ENCODE results near the gene ATG13.

Gene ATG13

GRCh38 chr11:46628961-46629360 lies 11.6 kb downstream of the ATG13 start:
- Histone ChIP-seq H3K9me3 (ENCODE audit: severe bottlenecking) (no peaks in the 10 kb centered on the region), H3K27me3 (ENCODE audit: insufficient read depth, poor library complexity, severe bottlenecking) (no peaks in the 10 kb centered on the region), H3K27ac (ENCODE audit: poor library complexity, severe bottlenecking) (no peak overlapping the region), H3K4me1 (ENCODE audit: insufficient read depth, poor library complexity, severe bottlenecking) (no peaks in the 10 kb centered on the region), H3K36me3 (ENCODE audit: low read depth) (peaks cover 53% of the 10 kb centered on the region), H3K4me3 (ENCODE audit: severe bottlenecking) (no peak overlapping the region)
- no peak for ATAC-seq (ENCODE audit: low read depth)
- DNase-seq (ENCODE audit: low spot score), result no peak
- TF ChIP-seq, protein P1, sequence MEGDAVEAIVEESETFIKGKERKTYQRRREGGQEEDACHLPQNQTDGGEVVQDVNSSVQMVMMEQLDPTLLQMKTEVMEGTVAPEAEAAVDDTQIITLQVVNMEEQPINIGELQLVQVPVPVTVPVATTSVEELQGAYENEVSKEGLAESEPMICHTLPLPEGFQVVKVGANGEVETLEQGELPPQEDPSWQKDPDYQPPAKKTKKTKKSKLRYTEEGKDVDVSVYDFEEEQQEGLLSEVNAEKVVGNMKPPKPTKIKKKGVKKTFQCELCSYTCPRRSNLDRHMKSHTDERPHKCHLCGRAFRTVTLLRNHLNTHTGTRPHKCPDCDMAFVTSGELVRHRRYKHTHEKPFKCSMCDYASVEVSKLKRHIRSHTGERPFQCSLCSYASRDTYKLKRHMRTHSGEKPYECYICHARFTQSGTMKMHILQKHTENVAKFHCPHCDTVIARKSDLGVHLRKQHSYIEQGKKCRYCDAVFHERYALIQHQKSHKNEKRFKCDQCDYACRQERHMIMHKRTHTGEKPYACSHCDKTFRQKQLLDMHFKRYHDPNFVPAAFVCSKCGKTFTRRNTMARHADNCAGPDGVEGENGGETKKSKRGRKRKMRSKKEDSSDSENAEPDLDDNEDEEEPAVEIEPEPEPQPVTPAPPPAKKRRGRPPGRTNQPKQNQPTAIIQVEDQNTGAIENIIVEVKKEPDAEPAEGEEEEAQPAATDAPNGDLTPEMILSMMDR (IDR thresholded peaks at IDR 0.05; ENCODE audit: poor library complexity, severe bottlenecking), result no peak

DNA sequence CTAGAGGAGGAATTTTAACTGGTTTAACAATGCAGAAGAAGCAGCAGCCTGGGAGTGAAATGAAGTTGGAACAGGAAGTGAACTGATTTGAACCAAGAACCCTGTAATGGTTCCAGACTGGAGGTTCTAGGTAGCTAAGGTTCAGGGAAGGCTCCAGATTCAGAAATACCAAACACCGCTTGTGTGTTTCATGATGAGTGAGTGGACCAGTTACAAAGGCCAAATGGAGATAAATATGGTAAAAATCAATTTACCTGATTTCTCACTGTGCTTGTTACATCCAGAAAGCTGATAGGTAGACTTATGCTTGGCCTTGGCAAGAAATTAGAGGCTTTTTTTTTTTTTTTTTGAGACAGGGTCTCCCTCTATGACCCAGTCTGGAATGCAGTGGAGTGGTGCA lies 12.9 kb downstream of the ATG13 start:
- Histone ChIP-seq H3K27me3 (ENCODE audit: insufficient read depth, poor library complexity, severe bottlenecking) (no peaks in the 10 kb centered on the region), H3K4me1 (ENCODE audit: insufficient read depth, poor library complexity, severe bottlenecking) (no peaks in the 10 kb centered on the region), H3K27ac (ENCODE audit: poor library complexity, severe bottlenecking) (no peak overlapping the region), H3K36me3 (ENCODE audit: low read depth) (peaks cover 44% of the 10 kb centered on the region), H3K9me3 (ENCODE audit: severe bottlenecking) (no peaks in the 10 kb centered on the region), H3K4me3 (ENCODE audit: severe bottlenecking) (no peak overlapping the region)
- TF ChIP-seq, protein P1 (IDR thresholded peaks at IDR 0.05; ENCODE audit: poor library complexity, severe bottlenecking), result no peak
- ATAC-seq (ENCODE audit: low read depth), result no peak
- no peak for DNase-seq (ENCODE audit: low spot score)

- no peaks in the 10 kb centered on the region for H3K27me3 ChIP-seq (ENCODE audit: insufficient read depth, poor library complexity, severe bottlenecking)
- TF ChIP-seq, protein P1 (IDR thresholded peaks at IDR 0.05; ENCODE audit: poor library complexity, severe bottlenecking), result no peak
- no peaks in the 10 kb centered on the region for H3K9me3 ChIP-seq (ENCODE audit: severe bottlenecking)
- H3K4me3 ChIP-seq (ENCODE audit: severe bottlenecking), result no peak overlapping the region
- H3K36me3 ChIP-seq (ENCODE audit: low read depth), result peaks cover 29% of the 10 kb centered on the region
- H3K27ac ChIP-seq (ENCODE audit: poor library complexity, severe bottlenecking), result no peak overlapping the region
- H3K4me1 ChIP-seq (ENCODE audit: insufficient read depth, poor library complexity, severe bottlenecking), result no peaks in the 10 kb centered on the region
- no peak for ATAC-seq (ENCODE audit: low read depth)
- no peak for DNase-seq (ENCODE audit: low spot score)
Measured at GRCh38 chr11:46631676-46632075, 14.3 kb downstream of the ATG13 start.

GRCh38 chr11:46632502-46632901 lies 15.1 kb downstream of the ATG13 start:
- Histone ChIP-seq H3K9me3 (ENCODE audit: severe bottlenecking) (no peaks in the 10 kb centered on the region), H3K27me3 (ENCODE audit: insufficient read depth, poor library complexity, severe bottlenecking) (no peaks in the 10 kb centered on the region), H3K36me3 (ENCODE audit: low read depth) (peaks cover 24% of the 10 kb centered on the region), H3K4me1 (ENCODE audit: insufficient read depth, poor library complexity, severe bottlenecking) (no peaks in the 10 kb centered on the region), H3K27ac (ENCODE audit: poor library complexity, severe bottlenecking) (no peak overlapping the region), H3K4me3 (ENCODE audit: severe bottlenecking) (no peak overlapping the region)
- ATAC-seq (ENCODE audit: low read depth) (no peak), DNase-seq (ENCODE audit: low spot score) (no peak)
- TF ChIP-seq, protein P1 (IDR thresholded peaks at IDR 0.05; ENCODE audit: poor library complexity, severe bottlenecking), result no peak

GRCh38 chr11:46633291-46634217 lies 16.2 kb downstream of the ATG13 start:
- DNase-seq (ENCODE audit: low spot score), result no peak
- no peaks in the 10 kb centered on the region for H3K9me3 ChIP-seq (ENCODE audit: severe bottlenecking)
- peaks cover 29% of the 10 kb centered on the region for H3K36me3 ChIP-seq (ENCODE audit: low read depth)
- H3K27ac ChIP-seq (ENCODE audit: poor library complexity, severe bottlenecking), result no peak overlapping the region
- TF ChIP-seq, protein P1 (IDR thresholded peaks at IDR 0.05; ENCODE audit: poor library complexity, severe bottlenecking), result no peak
- ATAC-seq (ENCODE audit: low read depth), result no peak
- no peaks in the 10 kb centered on the region for H3K27me3 ChIP-seq (ENCODE audit: insufficient read depth, poor library complexity, severe bottlenecking)
- no peak overlapping the region for H3K4me3 ChIP-seq (ENCODE audit: severe bottlenecking)
- H3K4me1 ChIP-seq (ENCODE audit: insufficient read depth, poor library complexity, severe bottlenecking), result no peaks in the 10 kb centered on the region
